HG03457 (cell line): ENCODE data around the gene OTOG.

ENCODE experiments used
- ATAC-seq: cut with Tn5 transposase; IDR thresholded peaks from one replicate; pipeline ENCODE4 v1.9.1; 2021; ENCODE audit warnings: moderate number of reproducible peaks; ENCODE audit not compliant: unreplicated experiment

The OTOG gene

GRCh38 chr11:17578958-17579357, 31.9 kb downstream of the OTOG start:
- no peak for ATAC-seq

GRCh38 chr11:17579451-17579850, 32.4 kb downstream of the OTOG start:
- no peak for ATAC-seq

- ATAC-seq, result no peak
Measured at GRCh38 chr11:17580271-17580670, 33.2 kb downstream of the OTOG start.

- no peak for ATAC-seq
Measured at GRCh38 chr11:17581036-17581731, 34.1 kb downstream of the OTOG start.

- no peak for ATAC-seq
Measured at GRCh38 chr11:17581732-17582053, 34.6 kb downstream of the OTOG start.

- no peak for ATAC-seq
Measured at GRCh38 chr11:17585911-17586695, 39.0 kb downstream of the OTOG start.

- no peak for ATAC-seq
Measured at GRCh38 chr11:17588166-17588565, 41.1 kb downstream of the OTOG start.

- ATAC-seq, result no peak
Measured at GRCh38 chr11:17588721-17589120, 41.7 kb downstream of the OTOG start.

- ATAC-seq, result no peak
Measured at GRCh38 chr11:17590463-17590862, 43.4 kb downstream of the OTOG start.

GRCh38 chr11:17591293-17591692, 44.2 kb downstream of the OTOG start:
- ATAC-seq, result no peak

- no peak for ATAC-seq
Measured at GRCh38 chr11:17593466-17594245, 46.6 kb downstream of the OTOG start.

- no peak for ATAC-seq
Measured at GRCh38 chr11:17594686-17595192, 47.7 kb downstream of the OTOG start.

- no peak for ATAC-seq
Measured at GRCh38 chr11:17595526-17596309, 48.7 kb downstream of the OTOG start.

GRCh38 chr11:17596310-17596669, 49.2 kb downstream of the OTOG start:
- ATAC-seq, result no peak

GRCh38 chr11:17596711-17597110, 49.7 kb downstream of the OTOG start:
- ATAC-seq, result no peak

GRCh38 chr11:17597770-17598169, 50.7 kb downstream of the OTOG start:
- ATAC-seq, result no peak

GRCh38 chr11:17598700-17599459, 51.8 kb downstream of the OTOG start:
- ATAC-seq, result no peak

- no peak for ATAC-seq
Measured at GRCh38 chr11:17599460-17599925, 52.4 kb downstream of the OTOG start.

GRCh38 chr11:17600316-17601255, 53.5 kb downstream of the OTOG start:
- no peak for ATAC-seq
